MM.1S (cell line): ENCODE data around the gene SAMD3.

Source experiments
- DNase-seq: peaks from one replicate; pipeline ENCODE4 v3.0.0-alpha.2; 2015
- H2AFZ ChIP-seq: fragments of 300-600 bp; sonication (generic); 2 replicates; pipeline ENCODE4 v1.6.0; 2016; ENCODE audit warnings: antibody characterized with exemption, low read length
- H3F3A ChIP-seq: fragments of 300-600 bp; sonication (generic); 2 replicates; pipeline ENCODE4 v1.6.1; 2016; ENCODE audit warnings: mild to moderate bottlenecking, antibody characterized with exemption, low read length, moderate library complexity, mixed read lengths; ENCODE audit not compliant: insufficient read depth
- H3K27ac ChIP-seq: fragments of 300-600 bp; sonication (generic); 2 replicates; pipeline ENCODE4 v1.5.1; 2016; ENCODE audit warnings: mild to moderate bottlenecking, low read length
- H3K27me3 ChIP-seq: fragments of 300-600 bp; sonication (generic); replicated peaks from 2 replicates; pipeline ENCODE4 v1.6.0; 2016; ENCODE audit warnings: low read length; ENCODE audit not compliant: insufficient read depth
- H3K36me3 ChIP-seq: fragments of 300-600 bp; sonication (generic); replicated peaks from 2 replicates; pipeline ENCODE4 v1.6.1; 2016; ENCODE audit warnings: mild to moderate bottlenecking, low read length, mixed read lengths; ENCODE audit not compliant: insufficient read depth
- H3K4me1 ChIP-seq: fragments of 300-600 bp; sonication (generic); 2 replicates; pipeline ENCODE4 v1.6.1; 2016; ENCODE audit warnings: low read length, mixed read lengths
- H3K4me2 ChIP-seq: fragments of 300-600 bp; sonication (generic); 2 replicates; pipeline ENCODE4 v1.6.0; 2016; ENCODE audit warnings: low read depth, low read length
- H3K4me3 ChIP-seq: fragments of 300-600 bp; sonication (generic); 2 replicates; pipeline ENCODE4 v1.5.1; 2016; ENCODE audit warnings: low read length, mixed read lengths
- H3K79me2 ChIP-seq: fragments of 300-600 bp; sonication (generic); 2 replicates; pipeline ENCODE4 v1.6.1; 2016; ENCODE audit warnings: mixed run types, low read length, mixed read lengths
- H3K9ac ChIP-seq: fragments of 300-600 bp; sonication (generic); 2 replicates; pipeline ENCODE4 v1.6.1; 2016; ENCODE audit warnings: low read length, mixed read lengths
- H3K9me2 ChIP-seq: fragments of 300-600 bp; sonication (generic); replicated peaks from 2 replicates; pipeline ENCODE4 v1.6.1; 2016; ENCODE audit warnings: mild to moderate bottlenecking, low read length, mixed read lengths; ENCODE audit not compliant: insufficient read depth
- H3K9me3 ChIP-seq: fragments of 300-600 bp; sonication (generic); replicated peaks from 2 replicates; pipeline ENCODE4 v1.6.1; 2016; ENCODE audit warnings: mild to moderate bottlenecking, low read length, mixed read lengths; ENCODE audit not compliant: insufficient read depth
- H4K20me1 ChIP-seq: fragments of 300-600 bp; sonication (generic); 2 replicates; pipeline ENCODE4 v1.6.1; 2016; ENCODE audit warnings: mild to moderate bottlenecking, low read length, moderate library complexity, mixed read lengths; ENCODE audit not compliant: insufficient read depth
- CTCF ChIP-seq: fragments of 300-600 bp; sonication (generic); IDR thresholded peaks from 2 replicates; pipeline ENCODE4 v1.5.1; 2016; ENCODE audit warnings: antibody characterized with exemption, low read length, mixed read lengths
- EZH2 ChIP-seq: fragments of 300-600 bp; sonication (generic); optimal IDR thresholded peaks from 2 replicates; pipeline ENCODE3; 2017; ENCODE audit warnings: low read depth, mild to moderate bottlenecking, antibody characterized with exemption, low read length, mixed read lengths
- EZH2phosphoT487 ChIP-seq: fragments of 300-600 bp; sonication (generic); IDR thresholded peaks from 2 replicates; pipeline ENCODE4 v1.6.1; 2018; ENCODE audit warnings: antibody characterized with exemption, low read length

SAMD3 gene

GRCh38 chr6:130252527-130253237, 29.9 kb upstream of the SAMD3 start:
- H3K36me3 ChIP-seq: no peaks in the 10 kb centered on the region
- no peak overlapping the region for H3K9ac ChIP-seq
- no peaks in the 10 kb centered on the region for H3F3A ChIP-seq
- no peak for DNase-seq
- H3K27me3 ChIP-seq: no peaks in the 10 kb centered on the region
- H3K4me1 ChIP-seq: 0 out of 2 replicates have a peak, but pooled peaks cover 4% of the 10 kb centered on the region
- TF ChIP-seq CTCF (no peak), EZH2 (no peak), EZH2phosphoT487 (no peak)
- H3K79me2 ChIP-seq: no peaks in the 10 kb centered on the region
- H2AFZ ChIP-seq: no peak overlapping the region
- no peaks in the 10 kb centered on the region for H4K20me1 ChIP-seq
- H3K27ac ChIP-seq: no peak overlapping the region
- H3K9me3 ChIP-seq: no peaks in the 10 kb centered on the region
- H3K4me2 ChIP-seq: no peak overlapping the region
- no peak overlapping the region for H3K4me3 ChIP-seq
- H3K9me2 ChIP-seq: no peaks in the 10 kb centered on the region

DNA sequence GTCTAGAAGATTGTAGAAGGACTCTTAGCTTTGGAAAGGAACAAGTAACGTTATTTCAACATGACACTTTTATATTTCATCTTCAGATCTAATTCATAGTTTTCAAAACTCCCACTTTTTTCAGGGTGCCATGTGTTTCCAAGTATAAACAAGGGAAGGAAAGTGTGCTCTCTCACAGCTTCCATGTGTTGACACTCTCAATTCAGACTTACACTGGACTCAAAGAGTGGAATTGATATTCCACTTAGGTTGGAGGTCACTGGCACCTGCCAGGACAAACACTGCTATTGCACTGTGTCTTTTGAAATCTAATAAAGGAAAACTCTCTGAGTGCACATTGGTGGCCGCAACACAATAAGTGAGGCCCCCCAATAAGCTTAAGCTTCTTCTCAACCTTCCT, 22.5 kb upstream of the SAMD3 start:
- Histone ChIP-seq H2AFZ (no peak overlapping the region), H3K9me3 (no peaks in the 10 kb centered on the region), H3F3A (no peaks in the 10 kb centered on the region), H3K4me3 (no peak overlapping the region), H3K79me2 (no peaks in the 10 kb centered on the region), H3K27ac (no peak overlapping the region), H3K27me3 (no peaks in the 10 kb centered on the region), H3K4me1 (no peaks in the 10 kb centered on the region), H4K20me1 (no peaks in the 10 kb centered on the region), H3K9ac (no peak overlapping the region), H3K9me2 (no peaks in the 10 kb centered on the region), H3K4me2 (no peak overlapping the region), H3K36me3 (no peaks in the 10 kb centered on the region)
- TF ChIP-seq CTCF: no peak
- no peak for TF ChIP-seq EZH2phosphoT487
- no peak for DNase-seq

GRCh38 chr6:130244728-130245127, 22.0 kb upstream of the SAMD3 start:
- Histone ChIP-seq H3K4me3 (no peak overlapping the region), H3K9me2 (no peaks in the 10 kb centered on the region), H3K36me3 (no peaks in the 10 kb centered on the region), H3K4me2 (no peak overlapping the region), H3K79me2 (no peaks in the 10 kb centered on the region), H3K27ac (no peak overlapping the region), H3K9me3 (no peaks in the 10 kb centered on the region), H3K9ac (no peak overlapping the region), H3K4me1 (no peaks in the 10 kb centered on the region), H3K27me3 (no peaks in the 10 kb centered on the region), H2AFZ (no peak overlapping the region), H4K20me1 (no peaks in the 10 kb centered on the region), H3F3A (no peaks in the 10 kb centered on the region)
- no peak for DNase-seq
- TF ChIP-seq CTCF: no peak
- no peak for TF ChIP-seq EZH2phosphoT487
- no peak for TF ChIP-seq EZH2
